Fibroblast of the aortic adventitia (primary cell): ENCODE measurements around the gene TREX2. TPM values are rescaled to one million over a fixed set of nuclear protein-coding genes. Genes with fewer than 3 reads are reported as not detected.

ENCODE experiments used
- DNase-seq: peaks from one replicate; pipeline ENCODE4 v3.0.0-alpha.2; 2010; ENCODE audit warnings: low read depth
- H3K4me3 ChIP-seq: 2 replicates; pipeline ENCODE4 v1.5.1; 2011; ENCODE audit warnings: low read depth, mild to moderate bottlenecking, control low read depth, low read length, moderate library complexity
- total RNA-seq: library from RNA; depleted of rRNA; stranded (reverse); fragments of >200 nt; gene quantifications from 2 replicates; pipeline ENCODE4 v1.2.3, GENCODE V29; 2012; ENCODE audit warnings: low replicate concordance
- TF ChIP-seq, protein P1 (sequence below): IDR thresholded peaks from 2 replicates; pipeline ENCODE4 v1.5.1; 2011; ENCODE audit warnings: mild to moderate bottlenecking, low read length, control low read depth, inconsistent platforms; ENCODE audit not compliant: insufficient read depth

Gene TREX2, protein sequence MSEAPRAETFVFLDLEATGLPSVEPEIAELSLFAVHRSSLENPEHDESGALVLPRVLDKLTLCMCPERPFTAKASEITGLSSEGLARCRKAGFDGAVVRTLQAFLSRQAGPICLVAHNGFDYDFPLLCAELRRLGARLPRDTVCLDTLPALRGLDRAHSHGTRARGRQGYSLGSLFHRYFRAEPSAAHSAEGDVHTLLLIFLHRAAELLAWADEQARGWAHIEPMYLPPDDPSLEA
- total RNA-seq: 1.3 TPM in 1 of 2 replicates, not detected in the other

DNA sequence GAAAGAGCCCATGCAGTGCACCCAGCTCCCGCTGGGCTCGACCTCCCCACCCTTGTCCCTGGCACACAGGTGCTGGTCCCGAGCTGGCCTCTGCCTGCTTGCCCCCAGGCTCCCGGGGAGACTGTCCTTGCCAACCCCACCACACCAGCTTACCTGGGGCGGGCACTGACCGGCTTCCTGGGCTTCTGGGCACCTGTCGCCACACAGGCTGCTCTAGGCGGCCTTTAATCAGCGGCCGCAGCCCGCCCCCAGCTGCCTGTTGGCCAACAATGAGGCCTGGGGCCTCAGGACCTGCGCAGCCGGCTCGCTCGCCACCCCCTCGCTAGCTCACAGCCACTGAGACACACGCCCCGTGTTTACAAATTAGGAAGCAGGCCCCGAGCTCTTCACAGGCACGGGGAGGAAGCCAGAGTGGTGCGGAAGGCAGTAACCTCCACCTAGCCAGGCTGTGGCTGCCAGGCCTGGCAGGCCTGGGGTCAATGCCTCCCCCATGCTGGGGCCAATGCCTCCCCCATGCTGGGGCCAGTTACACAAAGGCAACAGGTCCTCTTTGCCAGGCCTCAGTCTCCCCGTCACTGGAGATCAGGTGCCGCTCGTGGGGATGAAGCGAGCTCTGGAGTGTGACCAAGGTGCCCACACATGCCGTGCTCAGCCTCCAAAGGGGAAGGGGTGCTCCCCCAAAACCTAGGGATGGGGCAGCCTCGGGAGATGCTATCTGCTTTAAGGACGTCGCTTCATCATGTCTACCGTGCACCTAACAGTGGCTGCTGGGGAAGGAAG lies at the start of gene TREX2:
TREX2 (minus strand) TSS at position 201 of the 780 bp plus-strand sequence. CDS start 626 bp downstream, outside the sequence.
- no peak for DNase-seq
- TF ChIP-seq, protein P1, sequence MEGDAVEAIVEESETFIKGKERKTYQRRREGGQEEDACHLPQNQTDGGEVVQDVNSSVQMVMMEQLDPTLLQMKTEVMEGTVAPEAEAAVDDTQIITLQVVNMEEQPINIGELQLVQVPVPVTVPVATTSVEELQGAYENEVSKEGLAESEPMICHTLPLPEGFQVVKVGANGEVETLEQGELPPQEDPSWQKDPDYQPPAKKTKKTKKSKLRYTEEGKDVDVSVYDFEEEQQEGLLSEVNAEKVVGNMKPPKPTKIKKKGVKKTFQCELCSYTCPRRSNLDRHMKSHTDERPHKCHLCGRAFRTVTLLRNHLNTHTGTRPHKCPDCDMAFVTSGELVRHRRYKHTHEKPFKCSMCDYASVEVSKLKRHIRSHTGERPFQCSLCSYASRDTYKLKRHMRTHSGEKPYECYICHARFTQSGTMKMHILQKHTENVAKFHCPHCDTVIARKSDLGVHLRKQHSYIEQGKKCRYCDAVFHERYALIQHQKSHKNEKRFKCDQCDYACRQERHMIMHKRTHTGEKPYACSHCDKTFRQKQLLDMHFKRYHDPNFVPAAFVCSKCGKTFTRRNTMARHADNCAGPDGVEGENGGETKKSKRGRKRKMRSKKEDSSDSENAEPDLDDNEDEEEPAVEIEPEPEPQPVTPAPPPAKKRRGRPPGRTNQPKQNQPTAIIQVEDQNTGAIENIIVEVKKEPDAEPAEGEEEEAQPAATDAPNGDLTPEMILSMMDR: no peak
- no peak within 1 kb of the TSS for H3K4me3 ChIP-seq

DNA sequence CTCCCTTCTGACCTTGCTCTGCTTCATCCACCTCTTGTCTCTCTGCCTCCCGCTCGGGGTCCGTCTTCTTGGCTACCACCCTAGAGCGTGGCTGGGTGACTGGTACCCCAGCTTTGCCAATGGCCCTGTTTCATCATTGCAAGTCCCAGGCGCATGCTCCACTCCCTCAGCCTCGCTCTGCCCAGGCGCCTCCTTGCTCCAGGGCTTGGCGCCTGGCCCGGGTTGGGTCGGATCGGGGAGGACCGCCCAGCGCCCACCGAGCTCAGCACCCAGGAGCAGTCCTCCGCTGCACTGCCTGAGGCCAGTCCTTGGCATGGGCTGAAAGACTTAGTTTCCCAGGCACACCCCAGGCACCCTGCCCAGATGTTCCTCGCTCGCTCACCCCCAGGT lies 49.5 kb upstream of the TREX2 start:
- peak; percentile 66 for DNase-seq
- peak overlapping the region; percentile 82 for H3K4me3 ChIP-seq
- TF ChIP-seq, protein P1: no peak

DNA sequence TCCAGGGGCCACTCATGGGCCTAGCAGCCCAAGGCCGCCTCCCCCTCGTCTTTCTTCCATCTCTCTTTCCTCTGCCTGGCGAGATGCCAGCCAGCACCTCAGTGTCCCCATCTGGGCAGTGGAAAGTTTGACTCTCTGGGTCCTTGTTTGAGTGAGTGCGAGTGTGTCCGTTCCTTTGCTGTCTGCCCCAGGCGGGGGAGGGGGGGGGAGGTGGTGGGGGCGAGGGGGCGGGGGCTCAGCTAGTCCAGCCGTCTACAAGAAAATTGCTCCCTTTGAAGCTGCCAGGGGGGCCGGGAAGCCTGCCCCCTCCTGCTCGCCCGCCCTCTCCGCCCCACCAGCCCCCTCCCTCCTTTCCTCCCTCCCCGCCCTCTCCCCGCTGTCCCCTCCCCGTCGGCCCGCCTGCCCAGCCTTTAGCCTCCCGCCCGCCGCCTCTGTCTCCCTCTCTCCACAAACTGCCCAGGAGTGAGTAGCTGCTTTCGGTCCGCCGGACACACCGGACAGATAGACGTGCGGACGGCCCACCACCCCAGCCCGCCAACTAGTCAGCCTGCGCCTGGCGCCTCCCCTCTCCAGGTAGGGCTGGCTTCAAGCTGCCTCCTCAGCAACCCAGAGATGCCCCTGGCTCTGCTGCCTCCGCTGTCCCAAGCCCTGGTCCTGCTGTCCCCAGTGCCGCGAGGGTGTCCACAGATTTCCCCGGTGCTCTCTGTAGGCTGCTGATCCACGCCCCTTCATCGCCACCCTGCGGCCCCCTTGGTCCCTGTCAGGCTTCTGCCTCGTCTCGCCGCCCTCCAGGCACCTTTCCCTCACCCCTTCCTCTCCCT lies 48.9 kb upstream of the TREX2 start, which contains the start of gene BGN:
BGN (plus strand) TSS at position 440 of the 821 bp plus-strand sequence. CDS start 9,652 bp downstream, outside the sequence.
- peak; percentile 68 for DNase-seq
- H3K4me3 ChIP-seq: peak within 1 kb of the TSS; percentile 82
- TF ChIP-seq, protein P1: peak; percentile 50

DNA sequence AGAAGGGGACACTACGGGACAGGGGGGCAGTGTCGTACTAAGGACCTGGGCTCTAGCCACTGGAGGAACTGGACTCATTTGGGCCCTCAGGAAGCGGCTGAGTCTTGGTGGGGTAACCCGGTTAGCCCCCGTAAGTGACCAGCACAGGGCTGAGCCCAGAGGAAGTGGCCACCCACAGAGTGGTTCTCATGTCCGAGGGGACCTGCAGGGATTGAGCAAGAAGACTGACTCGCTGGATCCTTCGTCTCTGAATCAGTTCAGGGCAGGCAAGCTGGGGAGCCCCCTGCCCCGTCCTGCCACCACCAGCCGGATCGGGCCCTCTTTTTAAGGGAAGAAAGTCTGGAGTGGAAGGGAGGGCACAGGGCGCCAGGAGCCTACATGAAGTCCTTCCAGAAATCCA lies 48.2 kb upstream of the TREX2 start:
- peak; percentile 21 for DNase-seq
- TF ChIP-seq, protein P1: no peak
- H3K4me3 ChIP-seq: peak overlapping the region; percentile 54

DNA sequence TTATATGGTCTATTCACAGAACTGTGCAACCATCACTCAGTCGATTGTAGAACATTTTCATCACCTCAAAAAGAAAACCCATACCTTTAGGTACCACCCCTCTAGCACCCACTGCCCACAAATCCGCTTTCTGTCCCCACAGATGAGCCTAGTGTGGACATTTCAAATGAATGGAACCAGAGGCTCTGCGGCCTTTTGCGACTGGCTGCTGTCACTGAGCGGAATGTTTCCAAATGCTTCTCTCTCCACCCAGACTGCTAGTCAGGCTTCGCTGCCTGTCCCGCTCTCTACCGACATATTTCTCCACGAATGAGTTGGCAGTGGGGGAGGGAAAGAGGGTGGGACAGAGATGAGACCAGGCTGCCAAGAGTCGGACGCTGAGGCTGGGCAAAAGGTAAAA lies 47.2 kb upstream of the TREX2 start:
- no peak overlapping the region for H3K4me3 ChIP-seq
- TF ChIP-seq, protein P1: no peak
- no peak for DNase-seq

DNA sequence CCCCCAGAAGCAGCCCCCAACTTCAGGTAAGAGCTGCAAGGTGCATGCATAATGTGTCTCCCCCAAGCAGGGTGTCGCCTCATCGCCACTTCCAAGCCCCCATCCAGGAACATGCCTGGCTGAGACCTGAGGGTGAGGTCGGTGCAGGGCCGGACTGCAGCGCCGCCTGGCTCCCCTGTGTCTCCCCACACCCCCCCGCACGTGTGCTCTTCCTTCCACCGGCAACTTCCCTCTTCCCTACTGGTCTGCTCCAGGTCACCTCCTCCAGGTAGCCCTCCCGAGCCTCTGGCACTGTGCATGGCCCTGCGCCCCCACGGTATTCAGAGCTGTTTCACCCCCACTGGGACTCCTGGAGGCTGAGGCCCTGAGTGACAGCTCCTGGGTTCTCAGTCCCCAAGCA lies 46.7 kb upstream of the TREX2 start:
- TF ChIP-seq, protein P1: no peak
- no peak overlapping the region for H3K4me3 ChIP-seq

More for the DNA sequence above, 46.7 kb upstream of the TREX2 start:
- no peak for DNase-seq
